Heart right ventricle (tissue), 16 donors: Measurements from ENCODE around the gene MBD3. TPM values are rescaled to one million over a fixed set of nuclear protein-coding genes. Genes with fewer than 3 reads are reported as not detected.

Experiments used
- ATAC-seq, 8 donors: fragments of 200-7000 bp; cut with Tn5 transposase; one replicate each; pipeline ENCODE4 v1.9.1; 2020; ENCODE audit warnings: mild to moderate bottlenecking in 8 of 8, moderate library complexity in 8 of 8, moderate number of reproducible peaks in 1 of 8
- DNase-seq, 2 donors: peaks; one replicate each; pipeline ENCODE4 v3.0.0-alpha.2; 2020
- H3K27ac ChIP-seq, 10 donors: fragments of 200-600 bp; sonication (generic) in 2 of 10; one replicate each; pipeline versions ENCODE4 v1.5.0 to v1.8.0; 2020 to 2022; ENCODE audit warnings: mild to moderate bottlenecking in 3 of 10
- H3K27me3 ChIP-seq, 7 donors: fragments of 200-600 bp; one replicate each; pipeline ENCODE4 v1.8.0; 2021 to 2022; ENCODE audit warnings: mild to moderate bottlenecking in 2 of 7
- H3K36me3 ChIP-seq, 9 donors: fragments of 200-600 bp; sonication (generic) in 1 of 9; one replicate each; pipeline versions ENCODE4 v1.5.0 to v1.8.0; 2020 to 2022; ENCODE audit warnings: mild to moderate bottlenecking in 2 of 9
- H3K4me1 ChIP-seq, 9 donors: fragments of 200-600 bp; sonication (generic) in 1 of 9; one replicate each; pipeline versions ENCODE4 v1.5.0 to v1.8.0; 2020 to 2022; ENCODE audit warnings: mild to moderate bottlenecking in 4 of 9
- H3K4me3 ChIP-seq, 10 donors: fragments of 200-600 bp; sonication (generic) in 2 of 10; one replicate each; pipeline versions ENCODE4 v1.5.0 to v1.8.0; 2020 to 2022; ENCODE audit warnings: mild to moderate bottlenecking in 7 of 10, moderate library complexity in 2 of 10
- H3K9me3 ChIP-seq, 11 donors: fragments of 200-600 bp in 10 of 11; sonication (generic) in 2 of 11; one replicate each; pipeline versions ENCODE4 v1.5.0 to v1.8.0; 2013 to 2022; ENCODE audit warnings: mild to moderate bottlenecking in 2 of 11, control low read depth in 1 of 11, moderate library complexity in 1 of 11
- WGBS, 2 donors: extraction: QIAGEN DNeasy Blood & Tissue Kit; methylation state at CpG; one replicate each; pipeline ENCODE4 v1.1.7; 2013; ENCODE audit warnings: inconsistent platforms in 1 of 2; 5-methylcytosine and 5-hydroxymethylcytosine counted together
- intact Hi-C, 10 donors: fragments of 100-400 bp; cut with DNase I; formaldehyde crosslinking; loops; one replicate each; pipeline versions ENCODE4 v1.11.1 to v1.14.2; 2022
- polyA plus RNA-seq, 2 donors: library from polyadenylated mRNA; stranded (reverse); fragments of 200-250 nt; gene quantifications; one replicate each; pipeline ENCODE4 v1.2.3, GENCODE V29; 2013
- total RNA-seq, 10 donors: library from RNA; stranded (reverse); fragmentation: NEBNext Ultra II Directional in 3 of 10; extraction: Animal tissue kit (Norgen Biotek cat#: 25700) in 3 of 10; gene quantifications; one replicate each; pipeline versions ENCODE4 v1.2.1 to v1.2.4, GENCODE V29; 2021 to 2023
- TF ChIP-seq, protein P1 (sequence below), 9 donors: fragments of 200-600 bp; sonication (generic) in 2 of 9; IDR thresholded peaks; one replicate each; pipeline versions ENCODE4 v1.5.0 to v1.8.0; 2021 to 2022; ENCODE audit warnings: antibody characterized with exemption in 9 of 9, mild to moderate bottlenecking in 5 of 9, moderate library complexity in 1 of 9
- donor health status: Arrhythmogenic right ventricular cardiomyopathy.
- donor health status: ischemic (EF 13 %, LVEDD 7.1; RV severe dilation, severe dysfunction).
- donor health status: healthy with polysubstance abuse.
- donor health status: DM: no; HTN: yes; CAD: no.
- donor health status: DM: no; HTN: no; CAD: no.
- donor health status: ischemic (EF 25% LVEDD 6.9; RV normal size, moderate dysfunction).
- donor health status: ischemic (EF 25% LVEDD 5.7; RV mildly dilated, moderate dysfunction).
- donor health status: healthy.
- donor health status: DM: yes; HTN: yes; CAD: no.
- donor health status: Ischemic cardiomyopathy.
- donor health status: ischemic (EF 35%, LVEDD 5.7; RV mildly dilated, moderate dysfunction).
- donor health status: nonischemic (EF 11% LVEDD 7.7; RV severe dilation, severe dysfunction).
- donor health status: DM: yes; HTN: yes; CAD: no.
- donor health status: PGD.
- donor health status: ischemic (EF 29% LVEDD 5.4; RV normal size, mild dysfunction).
- donor health status: nonischemic (EF 23%, LVEDD 6.1; RV moderate dilation, normal function).

MBD3 gene
- total and polyA plus RNA-seq, 12 donors = 34.5 to 125 (median 52.4) TPM

DNA sequence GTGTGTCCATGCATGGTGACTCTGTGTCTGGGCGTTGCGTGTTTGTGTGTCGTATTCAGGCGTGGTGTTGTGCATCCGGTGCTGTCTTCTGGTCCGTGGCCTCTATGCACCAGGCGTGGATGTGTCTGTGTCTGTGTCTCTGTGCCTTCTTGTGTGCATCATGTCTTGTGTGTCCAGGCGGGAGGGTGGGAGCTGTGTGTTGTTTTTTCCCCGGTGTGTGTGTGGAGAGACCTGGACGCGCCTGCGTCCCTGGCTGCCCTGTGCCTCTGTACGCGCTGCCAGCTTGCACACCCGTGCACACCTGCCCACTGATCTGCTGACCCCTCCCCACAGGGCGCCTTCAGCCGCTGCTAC lies 67.7 kb downstream of the MBD3 start:
- DNase-seq (no peak), ATAC-seq (no peak)
- intact Hi-C loops = loop anchor here in 1 of 10 donors (10.0 kb wide), 1 partner anchor 210 kb away; no protein-coding TSS in a partner anchor
- Histone ChIP-seq H3K27ac (no peak overlapping the region), H3K27me3 (peaks cover 26 to 66% (median 58%) of the 10 kb centered on the region in 7 donors), H3K9me3 (no peaks in the 10 kb centered on the region), H3K4me3 (no peak overlapping the region), H3K4me1 (peaks cover 0 to 11% (median 4%) of the 10 kb centered on the region in 9 donors), H3K36me3 (no peaks in the 10 kb centered on the region)
- 64 to 70% methylated on average over 17 of the region's 17 CpGs for WGBS, 2 donors
- TF ChIP-seq, protein P1, sequence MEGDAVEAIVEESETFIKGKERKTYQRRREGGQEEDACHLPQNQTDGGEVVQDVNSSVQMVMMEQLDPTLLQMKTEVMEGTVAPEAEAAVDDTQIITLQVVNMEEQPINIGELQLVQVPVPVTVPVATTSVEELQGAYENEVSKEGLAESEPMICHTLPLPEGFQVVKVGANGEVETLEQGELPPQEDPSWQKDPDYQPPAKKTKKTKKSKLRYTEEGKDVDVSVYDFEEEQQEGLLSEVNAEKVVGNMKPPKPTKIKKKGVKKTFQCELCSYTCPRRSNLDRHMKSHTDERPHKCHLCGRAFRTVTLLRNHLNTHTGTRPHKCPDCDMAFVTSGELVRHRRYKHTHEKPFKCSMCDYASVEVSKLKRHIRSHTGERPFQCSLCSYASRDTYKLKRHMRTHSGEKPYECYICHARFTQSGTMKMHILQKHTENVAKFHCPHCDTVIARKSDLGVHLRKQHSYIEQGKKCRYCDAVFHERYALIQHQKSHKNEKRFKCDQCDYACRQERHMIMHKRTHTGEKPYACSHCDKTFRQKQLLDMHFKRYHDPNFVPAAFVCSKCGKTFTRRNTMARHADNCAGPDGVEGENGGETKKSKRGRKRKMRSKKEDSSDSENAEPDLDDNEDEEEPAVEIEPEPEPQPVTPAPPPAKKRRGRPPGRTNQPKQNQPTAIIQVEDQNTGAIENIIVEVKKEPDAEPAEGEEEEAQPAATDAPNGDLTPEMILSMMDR (IDR thresholded peaks at IDR 0.05) = no peak

DNA sequence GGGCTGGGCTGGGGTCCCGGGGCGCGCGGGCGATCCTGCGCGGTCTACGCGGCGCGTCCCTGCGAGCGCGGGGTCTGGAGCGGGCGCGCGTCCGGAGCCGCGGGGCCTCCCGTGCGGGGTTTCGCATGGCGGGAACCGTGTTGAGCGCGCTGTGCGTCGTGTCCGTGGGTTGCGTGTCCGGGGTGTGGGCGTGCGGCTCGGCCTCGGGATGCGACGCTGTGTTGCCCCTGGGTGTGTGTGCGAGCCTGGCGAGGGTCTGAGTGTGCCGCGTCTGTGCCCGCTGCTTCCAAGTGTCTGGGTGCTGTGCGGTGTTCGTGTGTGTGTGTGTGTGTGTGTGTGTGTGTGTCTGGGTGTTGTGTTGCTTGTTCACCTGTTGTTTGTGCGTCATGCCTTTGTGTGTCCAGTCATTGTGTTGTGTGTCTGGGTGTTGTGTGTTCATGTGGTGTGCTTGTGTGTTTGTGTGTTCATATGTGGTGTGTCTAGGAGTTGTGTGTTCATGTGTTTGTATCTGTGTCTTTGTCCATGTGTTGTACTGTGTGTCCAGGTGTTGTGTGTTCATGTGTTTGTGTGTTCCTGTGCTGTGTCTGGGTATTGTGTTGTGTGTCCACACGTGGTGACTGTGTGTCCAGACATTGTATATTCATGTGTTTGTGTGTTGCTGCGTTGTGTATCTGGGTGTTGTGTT lies 68.2 kb downstream of the MBD3 start:
- peaks cover 0 to 11% (median 4%) of the 10 kb centered on the region in 9 donors for H3K4me1 ChIP-seq
- H3K4me3 ChIP-seq = peak overlapping the region in 4 of 10 donors; percentile 5 to 26 (median 10)
- DNase-seq (no peak), ATAC-seq (no peak)
- TF ChIP-seq, protein P1 (IDR thresholded peaks at IDR 0.05) = no peak
- H3K36me3 ChIP-seq = no peaks in the 10 kb centered on the region
- peaks cover 26 to 62% (median 57%) of the 10 kb centered on the region in 7 donors for H3K27me3 ChIP-seq
- no peak overlapping the region for H3K27ac ChIP-seq
- intact Hi-C loops = loop anchor here in 1 of 10 donors (10.0 kb wide), 1 partner anchor 210 kb away; no protein-coding TSS in a partner anchor
- 12 to 13% methylated on average over 31 to 49 of the region's 49 CpGs for WGBS, 2 donors
- no peaks in the 10 kb centered on the region for H3K9me3 ChIP-seq

Other genes starting within 250 kb of the MBD3 start
- gene NDUFS7, start 209.0 kb downstream of the MBD3 start, total RNA-seq = 100 to 1,000 TPM; 248 to 446 (median 377) TPM
- gene NDUFS7, start 209.0 kb downstream of the MBD3 start, polyA plus RNA-seq = 100 to 1,000 TPM; 307 to 498 TPM
- gene GAMT, start 191.3 kb downstream of the MBD3 start, total RNA-seq = 10 to 100 TPM; 53.4 to 89.2 (median 72.1) TPM
- gene GAMT, start 191.3 kb downstream of the MBD3 start, polyA plus RNA-seq = 100 to 1,000 TPM in 1 of 2 donors, 10 to 100 TPM in 1; 30.8 to 260 TPM
- 100 to 1,000 TPM in 2 of 10 donors, 10 to 100 TPM in 8; 56.7 to 111 (median 73.8) TPM for gene DAZAP1, start 185.3 kb downstream of the MBD3 start, total RNA-seq
- 10 to 100 TPM; 82.6 to 91.3 TPM for gene DAZAP1, start 185.3 kb downstream of the MBD3 start, polyA plus RNA-seq
- gene RPS15, start 154.5 kb downstream of the MBD3 start, total RNA-seq = 100 to 1,000 TPM; 480 to 720 (median 539) TPM
- gene RPS15, start 154.5 kb downstream of the MBD3 start, polyA plus RNA-seq = 1,000 to 10,000 TPM; 2,400 to 3,724 TPM
- under 1 TPM in 9 of 10 donors, not detected in 1; 0.02 to 0.23 (median 0.08) TPM for gene APC2, start 142.7 kb downstream of the MBD3 start, total RNA-seq
- under 1 TPM; 0.13 to 0.15 TPM for gene APC2, start 142.7 kb downstream of the MBD3 start, polyA plus RNA-seq
- gene C19orf25, start 113.7 kb downstream of the MBD3 start, total RNA-seq = 10 to 100 TPM; 12.7 to 19.9 (median 15.2) TPM
- 10 to 100 TPM; 28.4 to 29.8 TPM for gene C19orf25, start 113.7 kb downstream of the MBD3 start, polyA plus RNA-seq
- gene PCSK4, start 102.5 kb downstream of the MBD3 start, total RNA-seq = 1 to 10 TPM in 8 of 10 donors, under 1 TPM in 2; 0.38 to 3.0 (median 1.4) TPM
- 1 to 10 TPM; 1.1 to 3.9 TPM for gene PCSK4, start 102.5 kb downstream of the MBD3 start, polyA plus RNA-seq
- 1 to 10 TPM; 1.8 to 4.6 (median 3.3) TPM for gene REEP6, start 101.7 kb downstream of the MBD3 start, total RNA-seq
- gene REEP6, start 101.7 kb downstream of the MBD3 start, polyA plus RNA-seq = 1 to 10 TPM; 4.8 to 5.0 TPM
- gene ADAMTSL5, start 79.8 kb downstream of the MBD3 start, total RNA-seq = 10 to 100 TPM; 16.7 to 69.4 (median 38.4) TPM
- gene ADAMTSL5, start 79.8 kb downstream of the MBD3 start, polyA plus RNA-seq = 10 to 100 TPM; 26.0 to 30.9 TPM
- gene PLK5, start 68.8 kb downstream of the MBD3 start, total RNA-seq = under 1 TPM in 1 of 10 donors, not detected in 9; 0.11 TPM
- gene PLK5, start 68.8 kb downstream of the MBD3 start, polyA plus RNA-seq = under 1 TPM in 1 of 2 donors, not detected in 1; 0.57 TPM
- gene MEX3D, start 24.5 kb downstream of the MBD3 start, total RNA-seq = 1 to 10 TPM; 5.4 to 9.4 (median 8.1) TPM
- 1 to 10 TPM; 1.8 to 5.9 TPM for gene MEX3D, start 24.5 kb downstream of the MBD3 start, polyA plus RNA-seq
- gene UQCR11, start 12.6 kb upstream of the MBD3 start, total RNA-seq = 1,000 to 10,000 TPM in 2 of 10 donors, 100 to 1,000 TPM in 8; 569 to 1,132 (median 804) TPM
- 100 to 1,000 TPM; 141 to 382 TPM for gene UQCR11, start 12.6 kb upstream of the MBD3 start, polyA plus RNA-seq
- 10 to 100 TPM; 12.4 to 29.2 (median 17.9) TPM for gene TCF3, start 59.8 kb upstream of the MBD3 start, total RNA-seq
- gene TCF3, start 59.8 kb upstream of the MBD3 start, polyA plus RNA-seq = 10 to 100 TPM; 20.1 to 38.1 TPM
- not detected for gene ONECUT3, start 160.6 kb upstream of the MBD3 start, total RNA-seq
- not detected for gene ONECUT3, start 160.6 kb upstream of the MBD3 start, polyA plus RNA-seq
- gene ATP8B3, start 219.4 kb upstream of the MBD3 start, total RNA-seq = 1 to 10 TPM in 2 of 10 donors, under 1 TPM in 8; 0.13 to 3.4 (median 0.48) TPM
- gene ATP8B3, start 219.4 kb upstream of the MBD3 start, polyA plus RNA-seq = 1 to 10 TPM in 1 of 2 donors, under 1 TPM in 1; 0.80 to 1.3 TPM